ENCODE measurements around the gene TRDN.
"Not testable (repeated sequence)": the region's sequence is repeated elsewhere in the genome, so short reads cannot be mapped to it uniquely, and the experiment has no call there.

The TRDN gene

DNA sequence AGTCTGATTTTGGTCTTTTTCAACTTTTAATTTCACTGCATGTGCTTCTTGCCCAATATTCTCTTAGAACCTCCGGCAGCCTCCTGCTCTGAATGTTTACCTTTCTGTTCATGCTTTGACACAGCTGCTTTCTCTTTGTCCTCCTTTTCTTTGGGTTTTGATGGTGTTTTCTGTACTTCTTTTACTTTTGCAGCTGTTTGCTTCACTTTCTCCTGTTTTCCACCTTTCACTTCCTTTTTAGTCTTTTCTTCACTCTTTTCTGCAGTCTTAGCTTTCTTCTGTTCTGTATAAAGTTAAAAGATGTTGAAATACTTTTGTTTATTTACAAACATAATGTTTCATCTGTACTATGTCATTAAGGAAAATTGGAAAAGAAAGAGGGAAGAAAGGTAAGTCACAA is 133.1 kb downstream of the TRDN start:
- no peak for DNase-seq (ENCODE audit: low spot score)

DNA sequence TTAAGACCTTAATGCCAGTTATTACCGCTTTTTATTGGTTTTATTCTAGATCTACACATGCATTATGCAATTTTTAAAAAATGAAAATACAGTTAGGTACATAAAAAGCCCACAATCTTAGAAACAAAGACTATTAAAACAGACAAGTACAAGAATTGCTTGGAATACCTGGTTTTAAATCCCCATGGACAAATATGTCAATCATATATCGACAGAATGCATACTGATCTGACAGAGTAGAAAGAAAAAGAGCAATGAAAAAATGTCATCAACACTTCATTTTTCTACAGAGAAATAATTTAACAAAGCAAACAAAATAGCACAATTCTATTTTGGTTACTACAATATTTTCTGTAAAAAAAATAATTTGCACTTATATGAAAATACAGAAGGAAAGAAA is 139.7 kb downstream of the TRDN start:
- no peak for DNase-seq (ENCODE audit: low spot score)

DNA sequence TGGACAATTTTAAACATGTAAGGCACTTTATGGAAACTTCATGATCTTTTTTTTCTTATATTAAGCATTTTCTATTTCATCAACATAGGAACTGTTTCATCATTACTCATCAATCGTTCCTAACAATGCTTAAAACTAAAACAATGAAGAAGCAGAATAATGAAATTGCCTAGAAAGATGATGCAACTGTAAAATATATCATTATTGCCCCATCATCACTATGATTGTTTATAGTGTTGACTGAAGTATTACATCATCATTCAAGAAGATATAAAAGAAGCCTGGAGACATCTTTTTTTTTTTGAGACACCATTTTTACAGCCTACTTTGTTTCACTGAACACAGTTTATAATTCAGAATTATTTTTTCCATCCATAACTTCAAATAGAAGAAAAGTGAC is 147.2 kb downstream of the TRDN start:
- peak; percentile 15 for DNase-seq (ENCODE audit: low spot score)

DNA sequence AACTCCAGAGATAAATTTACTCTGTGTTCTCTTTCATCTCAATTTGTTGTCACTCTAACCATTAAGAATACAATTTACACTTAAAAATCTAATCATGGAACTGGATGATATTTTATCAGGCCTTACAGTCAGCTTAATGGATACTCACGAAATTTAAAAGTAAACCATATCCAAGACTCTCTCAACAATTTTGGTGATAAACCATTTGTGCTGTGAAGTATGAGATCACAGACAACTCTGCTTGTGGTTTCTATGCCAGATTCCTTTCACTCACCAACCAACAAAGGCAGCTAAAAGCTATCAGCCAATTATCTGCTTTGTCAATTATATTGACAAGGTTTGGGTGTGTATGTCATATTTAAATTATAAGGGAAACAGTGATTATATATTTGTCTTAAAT is 155.8 kb downstream of the TRDN start:
- no peak for DNase-seq (ENCODE audit: low spot score)

DNA sequence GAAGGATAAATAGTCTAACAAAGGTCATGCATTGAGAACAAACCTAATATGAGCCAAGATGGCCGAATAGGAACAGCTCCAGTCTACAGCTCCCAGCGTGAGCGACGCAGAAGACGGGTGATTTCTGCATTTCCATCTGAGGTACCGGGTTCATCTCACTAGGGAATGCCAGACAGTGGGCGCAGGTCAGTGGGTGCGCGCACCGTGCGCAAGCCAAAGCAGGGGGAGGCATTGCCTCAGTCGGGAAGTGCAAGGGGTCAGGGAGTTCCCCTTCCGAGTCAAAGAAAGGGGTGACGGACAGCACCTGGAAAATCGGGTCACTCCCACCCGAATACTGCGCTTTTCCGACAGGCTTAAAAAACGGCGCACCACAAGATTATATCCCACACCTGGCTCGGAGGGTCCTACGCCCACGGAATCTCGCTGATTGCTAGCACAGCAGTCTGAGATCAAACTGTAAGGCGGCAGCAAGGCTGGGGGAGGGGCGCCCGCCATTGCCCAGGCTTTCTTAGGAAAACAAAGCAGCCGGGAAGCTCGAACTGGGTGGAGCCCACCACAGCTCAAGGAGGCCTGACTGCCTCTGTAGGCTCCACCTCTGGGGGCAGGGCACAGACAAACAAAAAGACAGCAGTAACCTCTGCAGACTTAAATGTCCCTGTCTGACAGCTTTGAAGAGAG is 164.6 kb downstream of the TRDN start:
- DNase-seq (ENCODE audit: low spot score) = not testable (repeated sequence)

DNA sequence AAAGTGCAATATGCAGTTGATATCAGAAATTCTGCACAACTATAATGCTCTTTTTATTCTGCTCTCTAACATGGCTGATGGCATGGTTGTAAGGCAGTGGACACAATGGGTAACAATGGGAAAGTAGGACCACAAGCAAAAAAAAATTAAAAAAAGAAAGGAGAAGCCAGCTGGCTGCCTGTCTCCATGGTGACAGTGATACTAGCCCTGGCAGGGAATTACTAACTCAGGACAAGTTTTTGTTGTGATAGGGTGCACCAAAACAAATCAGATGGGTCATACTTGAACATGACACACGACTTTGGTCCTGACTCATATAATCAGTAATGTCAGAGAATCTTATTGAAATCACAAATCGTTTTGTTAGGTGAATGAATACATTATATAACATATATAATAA is 169.4 kb downstream of the TRDN start:
- DNase-seq (ENCODE audit: low spot score) = no peak

DNA sequence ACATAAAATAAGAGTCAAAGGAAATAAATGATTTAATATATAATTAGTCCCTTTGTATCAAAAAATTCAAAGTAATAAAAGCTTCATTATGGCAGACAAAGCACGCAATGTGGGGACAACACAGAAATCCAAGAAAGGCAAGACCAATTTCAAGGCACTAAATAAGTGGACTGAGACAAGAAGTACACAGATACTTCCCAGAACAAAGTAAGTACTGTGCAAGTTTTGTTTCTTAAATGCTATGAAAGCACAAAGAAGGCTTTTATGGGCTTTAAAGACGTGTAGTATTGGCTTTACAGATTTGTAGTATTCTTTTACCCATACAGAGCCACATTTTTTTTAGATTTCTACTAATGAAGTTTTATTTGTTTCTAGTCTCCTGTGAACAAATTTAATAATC is 174.6 kb downstream of the TRDN start:
- DNase-seq (ENCODE audit: low spot score) = no peak

DNA sequence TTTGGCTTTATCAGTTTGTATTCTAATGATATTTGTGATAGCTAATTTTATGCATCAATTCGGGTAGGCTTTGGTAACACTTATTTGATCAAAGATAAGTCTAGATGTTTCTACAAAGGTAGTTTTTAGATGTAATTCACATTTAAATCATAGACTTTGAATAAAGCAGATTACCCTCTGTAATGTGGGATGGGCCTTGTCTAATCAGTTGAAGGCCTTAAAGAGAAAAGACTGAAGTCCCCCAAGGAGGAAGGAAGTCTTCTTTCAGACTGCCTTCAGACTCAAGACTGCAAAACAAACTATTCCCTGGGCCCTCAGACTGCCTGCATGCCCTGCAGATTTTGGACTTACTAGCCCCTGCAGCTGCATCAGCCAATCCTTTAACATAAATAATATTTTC is 178.5 kb downstream of the TRDN start:
- no peak for DNase-seq (ENCODE audit: low spot score)

DNA sequence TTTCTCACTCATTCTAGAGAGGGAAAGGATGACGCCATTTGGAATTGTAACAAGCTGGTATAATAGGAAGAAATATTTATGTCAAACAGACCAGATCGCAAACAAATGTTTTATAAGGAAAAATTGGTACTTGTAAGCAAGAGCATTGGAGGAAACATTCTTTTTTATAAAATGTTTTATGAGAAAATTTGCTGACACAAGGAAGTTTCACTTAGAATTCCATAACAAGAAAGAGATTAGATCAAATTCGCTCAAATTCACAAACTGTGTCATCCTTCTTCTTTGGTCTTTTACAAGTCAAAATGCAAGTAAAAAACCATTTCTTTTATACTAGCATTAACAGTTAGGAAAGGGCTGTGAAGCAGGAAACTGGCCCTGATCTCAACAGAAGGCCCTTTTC is 179.9 kb downstream of the TRDN start:
- no peak for DNase-seq (ENCODE audit: low spot score)

DNA sequence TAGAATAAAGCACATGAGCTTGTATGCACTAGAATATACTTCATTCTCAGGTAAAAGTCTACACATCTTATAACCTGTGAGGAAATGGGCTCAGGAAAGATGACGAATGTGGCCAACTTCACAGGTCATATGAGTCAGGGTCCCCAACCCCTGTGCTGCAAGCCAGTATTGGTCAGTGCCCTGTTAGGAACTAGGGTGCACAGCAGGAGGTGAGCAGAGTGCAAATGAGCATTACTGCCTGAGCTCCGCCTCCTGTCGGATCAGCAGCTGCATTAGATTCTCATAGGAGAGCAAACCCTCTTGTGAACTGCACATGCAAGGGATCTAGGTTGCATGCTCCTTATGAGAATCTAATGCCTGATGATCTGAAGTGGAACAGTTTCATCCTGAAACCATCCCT is 182.3 kb downstream of the TRDN start:
- no peak for DNase-seq (ENCODE audit: low spot score)

DNA sequence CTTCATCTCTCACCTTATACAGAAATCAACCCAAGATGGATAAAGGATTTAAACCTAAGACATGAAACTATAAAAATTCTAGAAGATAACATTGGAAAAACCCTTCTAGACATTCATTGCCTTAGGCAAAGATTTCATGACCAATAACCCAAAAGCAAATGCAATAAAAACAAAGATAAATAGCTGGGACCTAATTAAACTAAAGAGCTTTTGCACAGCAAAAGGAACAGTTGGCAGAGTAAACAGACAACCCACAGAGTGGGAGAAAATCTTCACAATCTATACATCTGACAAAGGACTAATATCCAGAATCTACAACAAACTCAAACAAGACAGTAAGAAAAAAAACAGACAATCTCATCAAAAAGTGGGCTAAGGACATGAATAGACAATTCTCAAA is 183.7 kb downstream of the TRDN start:
- not testable (repeated sequence) for DNase-seq (ENCODE audit: low spot score)

DNA sequence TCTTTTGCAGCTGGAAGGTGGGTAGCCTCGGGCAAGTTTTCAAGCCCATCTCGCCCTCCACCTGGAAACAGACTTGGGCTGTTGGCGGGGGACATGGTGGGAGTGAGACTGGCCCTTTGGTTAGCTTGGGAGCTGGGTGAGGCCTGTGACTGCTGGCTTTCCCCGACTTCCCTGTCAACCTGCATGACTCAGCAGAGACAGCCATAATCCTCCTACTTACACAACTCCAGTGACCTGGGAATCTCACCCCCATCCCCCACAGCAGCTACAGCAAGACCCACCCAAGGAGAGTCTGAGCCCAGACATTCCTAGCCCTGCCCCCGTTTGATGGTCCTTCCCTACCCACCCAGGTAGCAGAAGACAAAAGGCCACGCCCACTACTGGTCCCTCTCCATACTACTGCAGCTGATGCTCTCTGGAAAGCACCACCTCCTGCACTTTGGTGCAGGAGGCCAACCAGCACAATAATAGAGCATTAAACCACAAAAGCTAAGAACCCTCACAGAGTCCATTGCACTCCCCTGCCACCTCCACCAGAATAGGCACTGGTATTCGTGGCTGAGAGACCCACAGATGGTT is 188.4 kb downstream of the TRDN start:
- DNase-seq (ENCODE audit: low spot score) = no peak

DNA sequence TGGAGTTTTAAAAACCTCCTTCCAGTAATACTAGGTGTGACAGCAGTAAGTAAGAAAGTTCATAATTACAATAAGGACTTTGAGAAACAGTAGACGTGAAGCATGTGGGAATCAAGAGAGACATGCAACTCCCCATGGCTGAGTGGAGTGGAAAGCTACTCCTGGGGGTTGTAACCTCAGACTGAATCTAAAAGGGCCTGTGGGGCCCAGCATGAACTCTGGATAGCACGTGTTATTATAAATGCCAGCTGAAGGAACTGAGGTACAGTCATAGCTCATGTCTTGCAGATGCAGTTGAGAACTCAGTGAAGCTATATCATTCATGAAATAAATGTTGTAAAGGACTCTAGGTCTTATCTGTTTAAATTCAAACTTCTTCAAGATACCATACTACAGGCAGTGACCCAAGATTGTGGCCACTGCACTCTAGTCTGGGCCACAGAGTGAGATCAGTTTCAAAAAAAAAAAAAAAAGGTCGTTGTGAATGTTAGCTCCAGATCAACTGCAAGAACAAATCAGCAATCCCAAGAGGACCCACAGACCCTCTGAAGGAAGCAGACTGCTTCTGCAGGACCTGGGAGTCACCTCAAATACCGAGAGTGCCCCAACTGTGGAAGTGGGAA is 189.3 kb downstream of the TRDN start:
- DNase-seq (ENCODE audit: low spot score) = no peak

DNA sequence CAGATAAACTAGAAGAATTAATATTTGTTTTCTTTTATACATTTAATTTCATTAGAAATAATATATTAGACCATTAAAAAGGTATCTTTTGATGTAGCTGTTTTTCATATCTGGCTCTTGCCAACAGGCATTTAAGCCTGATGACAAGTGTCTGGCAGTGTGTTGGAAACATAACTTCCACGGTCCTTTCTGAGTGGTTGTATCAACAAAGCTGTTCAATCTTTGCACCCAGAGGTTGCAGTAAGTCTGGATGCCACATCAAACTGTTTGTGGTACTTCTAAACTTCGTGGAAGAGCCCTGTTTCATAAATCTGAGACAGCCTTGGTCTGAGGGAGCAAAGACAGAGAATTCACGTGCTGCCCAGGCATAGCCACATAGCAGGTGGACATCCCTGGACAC is 197.4 kb downstream of the TRDN start:
- no peak for DNase-seq (ENCODE audit: low spot score)

DNA sequence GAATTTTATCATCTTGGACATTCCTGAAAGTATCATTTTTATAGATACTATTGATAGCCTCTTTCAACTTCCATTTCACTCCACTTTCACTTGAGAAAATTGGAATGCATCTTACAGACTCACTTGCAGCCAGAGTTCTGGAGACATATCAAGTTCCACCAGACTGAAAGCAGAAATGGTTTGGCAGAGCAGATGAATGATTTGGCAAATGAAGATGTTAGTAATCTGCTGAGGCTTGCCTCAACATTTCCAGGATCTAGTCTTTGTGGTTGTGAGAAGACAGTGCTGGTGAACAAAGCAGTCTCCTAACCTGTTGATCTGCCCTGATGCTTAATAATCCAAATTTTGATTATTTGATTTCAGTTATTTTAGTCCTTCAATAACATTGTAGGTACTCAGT is 202.6 kb downstream of the TRDN start:
- DNase-seq (ENCODE audit: low spot score) = no peak

DNA sequence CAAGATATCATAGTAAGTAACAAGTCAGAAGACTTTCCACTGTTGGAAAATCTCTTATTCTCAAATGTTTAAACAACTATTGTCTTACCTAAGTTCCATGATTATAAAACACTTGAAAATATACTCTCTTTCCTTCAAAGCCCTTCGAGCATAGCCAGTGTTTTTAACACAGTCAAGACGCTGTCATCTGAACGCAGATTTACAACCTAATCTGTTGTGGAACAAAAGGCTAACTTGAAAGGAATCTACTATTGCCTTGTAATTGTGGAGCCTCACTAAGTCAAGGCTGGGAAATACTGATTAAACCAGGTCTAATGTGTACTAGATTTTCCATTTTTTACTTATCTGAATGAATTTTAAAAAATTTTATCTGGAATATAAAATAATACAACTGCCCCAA is 205.8 kb downstream of the TRDN start:
- DNase-seq (ENCODE audit: low spot score) = no peak

DNA sequence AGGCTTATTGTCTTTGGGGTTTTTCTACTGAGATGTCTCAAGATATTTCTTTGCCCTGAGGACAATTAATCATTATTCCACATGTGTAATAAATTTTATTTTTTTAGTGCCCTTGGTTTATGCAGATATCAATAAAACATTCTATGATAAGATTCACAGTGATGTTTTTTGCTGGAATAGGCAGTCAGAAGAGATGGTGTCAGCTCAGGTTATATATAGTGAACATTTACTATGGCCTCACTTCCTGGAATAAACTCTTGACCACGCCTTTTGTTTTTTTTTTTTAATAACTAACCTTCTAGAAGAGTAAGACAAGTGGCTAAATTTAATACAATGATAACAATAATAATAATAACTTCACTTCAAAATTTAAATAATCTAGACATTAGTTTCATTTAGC is 209.7 kb downstream of the TRDN start:
- DNase-seq (ENCODE audit: low spot score) = no peak

DNA sequence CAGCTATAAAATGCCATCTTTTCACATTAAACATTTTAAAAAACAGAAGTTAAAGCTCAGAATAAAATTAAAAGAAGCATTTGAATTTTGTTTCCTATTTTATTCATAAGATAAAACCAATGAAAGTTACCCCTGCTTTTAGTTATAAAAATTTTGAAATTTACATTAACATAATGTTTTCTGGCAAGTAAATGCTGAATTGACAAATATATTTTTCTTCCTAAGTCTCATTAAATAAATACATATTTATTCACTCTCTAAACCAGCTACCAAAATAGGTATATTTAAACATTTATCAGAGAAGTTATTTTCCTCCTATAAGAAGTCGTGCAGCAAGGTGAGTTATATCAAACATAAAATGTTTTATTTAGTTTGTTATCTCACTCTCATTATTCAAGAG is 213.6 kb downstream of the TRDN start:
- no peak for DNase-seq (ENCODE audit: low spot score)

DNA sequence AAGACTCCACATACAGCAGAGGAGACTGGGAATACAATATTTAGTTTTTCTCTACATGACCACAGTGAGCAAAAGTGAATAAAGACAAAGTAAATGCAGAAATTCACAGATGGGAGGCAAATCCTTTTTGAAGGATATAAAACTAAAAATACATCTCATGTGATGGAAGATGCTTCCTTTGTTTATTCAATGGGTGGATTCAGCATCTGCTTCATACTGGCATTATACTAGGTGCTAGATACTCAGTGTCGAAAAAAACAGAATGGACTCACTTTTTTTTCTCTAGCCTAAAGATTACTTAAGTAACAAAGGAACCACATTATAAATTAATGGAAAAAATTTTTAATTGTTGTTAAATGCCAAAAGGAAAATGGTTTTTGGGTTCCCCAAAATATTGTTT is 216.2 kb downstream of the TRDN start:
- DNase-seq (ENCODE audit: low spot score) = no peak

DNA sequence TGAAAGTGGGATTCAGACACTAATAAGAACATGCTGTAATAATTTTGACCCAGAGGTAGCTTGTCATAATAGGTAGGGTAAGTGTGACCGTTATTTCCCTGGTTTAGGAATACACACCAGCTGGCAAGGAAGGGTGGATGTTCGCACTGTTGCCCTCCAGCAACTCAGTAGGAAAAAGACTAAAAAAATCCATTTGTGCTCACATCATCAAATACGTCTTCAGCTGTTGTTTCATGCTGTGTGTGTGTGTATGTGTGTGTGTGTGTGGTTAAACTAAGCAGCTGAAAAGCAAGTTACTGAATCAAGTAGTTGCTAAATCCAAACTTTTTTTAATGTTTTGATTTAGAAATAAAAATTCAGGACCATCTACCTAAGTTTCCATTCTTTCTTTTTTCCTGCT is 218.7 kb downstream of the TRDN start:
- no peak for DNase-seq (ENCODE audit: low spot score)

DNA sequence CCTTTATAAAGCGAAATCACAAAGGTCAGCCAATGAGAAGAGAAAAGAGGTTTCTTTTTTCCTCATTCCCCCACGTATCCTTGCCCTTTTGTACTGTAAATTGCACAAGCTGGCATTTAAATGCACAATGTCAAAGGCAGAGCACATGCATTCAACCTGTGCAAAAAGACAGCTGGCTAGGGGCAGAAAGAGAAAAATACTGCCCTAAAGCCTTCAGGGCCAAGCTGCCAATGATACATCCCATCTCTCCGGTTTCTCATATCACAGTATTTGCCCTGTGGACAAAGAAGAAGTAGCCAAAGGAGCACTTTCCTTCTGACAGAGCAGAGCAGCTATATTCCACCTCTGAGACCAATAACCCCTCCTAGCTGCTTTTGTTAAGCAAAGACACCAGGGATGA is 219.2 kb downstream of the TRDN start:
- no peak for DNase-seq (ENCODE audit: low spot score)

DNA sequence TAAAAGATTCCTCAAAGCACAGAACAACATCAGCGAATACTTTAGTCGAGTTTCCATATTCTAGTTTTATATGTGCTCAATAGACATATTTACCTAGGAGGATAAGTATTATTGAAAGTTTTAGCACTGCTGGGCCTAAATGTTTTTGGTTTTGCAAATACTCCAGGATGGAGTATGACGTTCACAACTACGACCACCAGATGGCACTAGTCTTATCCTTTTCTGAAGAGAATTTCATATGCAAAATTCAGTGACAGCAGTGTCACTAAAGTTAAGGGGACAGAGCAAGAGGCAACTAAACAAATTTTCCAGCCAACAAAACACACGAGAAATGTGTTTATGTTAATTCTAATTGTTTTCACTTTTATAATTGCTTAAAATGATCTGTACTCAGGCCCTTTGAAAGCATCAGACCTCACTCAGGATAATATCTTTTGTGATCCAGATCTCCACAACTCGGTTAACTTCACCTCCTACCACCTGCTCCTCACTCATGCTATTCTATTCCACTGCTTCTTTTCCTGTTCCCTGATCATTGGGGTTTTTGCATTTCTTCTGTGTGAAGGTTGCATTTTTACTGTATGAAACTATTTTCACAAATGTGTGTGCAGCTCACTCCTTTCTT is 220.8 kb downstream of the TRDN start:
- DNase-seq (ENCODE audit: low spot score) = peak; percentile 58

DNA sequence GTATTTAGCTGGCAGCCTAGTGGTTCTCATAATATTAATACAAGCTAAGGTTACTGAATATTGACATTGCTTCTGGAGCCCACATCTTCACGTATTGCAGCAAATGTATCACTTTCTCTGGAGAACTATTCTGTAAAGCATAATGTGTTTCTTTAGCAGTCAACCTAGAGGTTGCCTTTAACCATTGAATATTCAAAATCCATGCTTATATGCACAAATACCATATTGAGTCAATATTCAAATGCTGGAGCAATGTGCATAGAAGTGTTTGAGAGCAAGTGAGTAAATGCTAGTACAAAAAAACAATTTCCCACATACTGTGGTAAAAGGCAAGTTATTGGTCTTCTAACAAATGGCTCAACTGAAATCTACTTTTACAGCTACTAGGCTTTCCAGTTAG is 231.8 kb downstream of the TRDN start:
- DNase-seq (ENCODE audit: low spot score) = no peak

DNA sequence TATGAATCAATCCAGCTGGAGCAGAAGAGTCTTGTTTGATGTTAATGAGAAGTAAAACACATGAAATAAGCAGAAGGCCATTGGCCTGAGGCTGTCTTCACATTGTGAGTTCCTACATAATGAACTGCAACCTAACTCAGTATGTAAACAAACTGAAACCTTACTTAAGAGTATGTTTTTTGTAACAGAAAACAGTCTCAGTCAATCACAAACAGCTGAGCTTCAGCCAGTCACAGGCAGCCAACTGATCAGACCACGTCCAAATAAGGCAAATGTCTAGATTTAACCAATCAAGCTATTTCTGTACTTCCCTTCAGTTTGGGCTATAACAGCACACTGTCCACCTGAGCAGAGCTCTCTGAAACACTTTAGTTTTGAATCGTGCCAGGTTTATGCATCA is 234.7 kb downstream of the TRDN start:
- DNase-seq (ENCODE audit: low spot score) = no peak

Measured in kidney capillary endothelial cell (primary cell).